GM21786 (cell line): Measurements from ENCODE around the gene MAPK1.

Experiments
- ATAC-seq: cut with Tn5 transposase; IDR thresholded peaks from one replicate; pipeline ENCODE4 v1.9.1; 2021; ENCODE audit not compliant: unreplicated experiment

The MAPK1 gene

DNA sequence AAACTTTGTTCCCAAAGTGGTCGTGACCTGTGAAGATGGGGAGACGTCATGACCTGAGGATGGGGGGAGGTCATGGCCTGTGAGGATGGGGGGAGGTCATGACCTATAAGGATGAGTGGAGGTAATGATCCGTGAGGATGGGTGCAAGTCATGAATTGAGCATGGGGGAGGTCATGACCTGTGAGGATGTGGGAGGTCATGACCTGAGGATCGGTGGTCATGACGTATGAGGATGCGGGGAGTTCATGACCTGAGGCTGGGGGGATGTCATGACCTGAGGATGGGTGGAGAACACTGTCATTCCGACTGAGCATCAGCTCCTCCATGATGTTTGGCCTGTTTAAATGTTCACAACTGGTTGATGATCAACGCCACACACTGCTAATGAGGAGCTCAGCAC lies 157.8 kb downstream of the MAPK1 start:
- no peak for ATAC-seq

DNA sequence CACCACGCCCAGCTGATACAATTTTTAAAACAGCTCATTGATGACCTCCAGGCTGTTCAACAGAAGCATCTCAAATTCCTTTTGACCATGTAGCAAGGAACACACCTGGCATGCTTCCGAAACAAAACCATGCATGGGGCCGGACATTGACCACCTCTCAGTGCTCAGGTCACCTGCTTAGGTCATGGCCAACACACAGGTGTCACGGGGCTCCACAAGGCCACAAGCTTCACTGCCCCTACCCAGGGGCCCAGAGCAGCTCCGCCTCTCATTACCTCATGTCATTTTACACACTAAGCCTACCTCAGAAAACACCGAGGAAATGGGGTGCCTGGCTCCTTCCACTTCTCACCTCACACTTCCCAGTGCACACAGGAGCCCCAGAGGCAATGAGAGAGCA lies 158.5 kb downstream of the MAPK1 start:
- no peak for ATAC-seq

DNA sequence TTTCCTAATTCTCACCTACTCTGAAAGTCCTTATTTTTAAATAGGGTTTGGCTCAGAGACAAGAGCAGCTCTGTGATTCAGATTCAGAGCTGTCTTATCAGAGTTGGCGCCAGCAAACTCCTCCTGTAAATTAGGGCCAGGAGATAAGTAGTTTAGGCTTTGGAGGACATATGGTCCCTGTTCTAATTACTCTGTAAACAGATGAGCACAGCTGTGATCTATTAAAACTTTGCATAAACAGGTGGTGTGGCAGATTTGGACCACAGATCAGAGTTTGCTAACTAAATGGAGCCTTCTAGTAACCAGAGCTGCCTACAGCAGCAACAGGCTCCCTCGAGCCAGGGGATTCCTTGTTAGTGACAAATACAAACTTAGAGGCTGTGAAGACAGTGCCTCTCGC lies 159.8 kb downstream of the MAPK1 start:
- ATAC-seq, result no peak
